PC-3 (cell line): Measurements from ENCODE around the gene NUDT7.

Experiments used
- EZH2 ChIP-seq: fragments of 300-600 bp; sonication (generic); IDR thresholded peaks from one replicate; pipeline ENCODE4 v1.6.1; 2017; ENCODE audit warnings: antibody characterized with exemption, mild to moderate bottlenecking, low read length; ENCODE audit not compliant: unreplicated experiment
- EZH2phosphoT487 ChIP-seq: fragments of 300-600 bp; sonication (generic); IDR thresholded peaks from 2 replicates; pipeline ENCODE4 v1.6.1; 2018; ENCODE audit warnings: mild to moderate bottlenecking, antibody characterized with exemption, low read length, borderline replicate concordance
- TF ChIP-seq, protein P1 (sequence below): fragments of 300-600 bp; sonication (generic); conservative IDR thresholded peaks from 2 replicates; pipeline ENCODE4 v1.5.1; 2017; ENCODE audit warnings: antibody characterized with exemption, low read depth, mild to moderate bottlenecking, low read length

DNA sequence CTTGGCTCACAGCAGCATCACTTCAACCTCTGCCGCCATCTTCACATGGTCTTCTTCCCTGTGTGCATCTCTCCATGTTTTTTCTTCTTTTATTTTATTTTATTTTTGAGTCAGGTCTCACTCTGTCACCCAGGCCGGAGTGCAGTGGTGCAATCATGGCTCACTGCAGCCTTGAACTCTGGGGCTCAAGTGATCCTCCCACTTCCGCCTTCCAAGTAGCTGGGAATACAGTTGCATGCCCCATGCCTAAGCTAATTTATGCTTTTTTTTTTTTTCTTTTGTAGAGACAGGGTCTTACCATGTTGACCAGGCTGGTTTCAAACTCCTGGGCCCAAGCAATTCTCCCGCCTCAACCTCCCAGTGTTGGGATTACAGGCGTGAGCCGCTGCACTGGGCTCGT, 1.9 kb downstream of the NUDT7 start:
- TF ChIP-seq, protein P1, sequence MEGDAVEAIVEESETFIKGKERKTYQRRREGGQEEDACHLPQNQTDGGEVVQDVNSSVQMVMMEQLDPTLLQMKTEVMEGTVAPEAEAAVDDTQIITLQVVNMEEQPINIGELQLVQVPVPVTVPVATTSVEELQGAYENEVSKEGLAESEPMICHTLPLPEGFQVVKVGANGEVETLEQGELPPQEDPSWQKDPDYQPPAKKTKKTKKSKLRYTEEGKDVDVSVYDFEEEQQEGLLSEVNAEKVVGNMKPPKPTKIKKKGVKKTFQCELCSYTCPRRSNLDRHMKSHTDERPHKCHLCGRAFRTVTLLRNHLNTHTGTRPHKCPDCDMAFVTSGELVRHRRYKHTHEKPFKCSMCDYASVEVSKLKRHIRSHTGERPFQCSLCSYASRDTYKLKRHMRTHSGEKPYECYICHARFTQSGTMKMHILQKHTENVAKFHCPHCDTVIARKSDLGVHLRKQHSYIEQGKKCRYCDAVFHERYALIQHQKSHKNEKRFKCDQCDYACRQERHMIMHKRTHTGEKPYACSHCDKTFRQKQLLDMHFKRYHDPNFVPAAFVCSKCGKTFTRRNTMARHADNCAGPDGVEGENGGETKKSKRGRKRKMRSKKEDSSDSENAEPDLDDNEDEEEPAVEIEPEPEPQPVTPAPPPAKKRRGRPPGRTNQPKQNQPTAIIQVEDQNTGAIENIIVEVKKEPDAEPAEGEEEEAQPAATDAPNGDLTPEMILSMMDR = no peak
- TF ChIP-seq EZH2 (no peak), EZH2phosphoT487 (no peak)
